Left ventricle myocardium inferior (tissue), 1 donor: Measurements from ENCODE around the gene HLTF. TPM values are rescaled to one million over a fixed set of nuclear protein-coding genes. Genes with fewer than 3 reads are reported as not detected.

Experiments used
- DNase-seq: peaks from one replicate; pipeline ENCODE4 v3.0.0-alpha.2; 2020
- H3K27ac ChIP-seq: fragments of 200-600 bp; replicated peaks from 2 replicates; pipeline ENCODE4 v1.8.0; 2021
- H3K27me3 ChIP-seq: fragments of 200-600 bp; 2 replicates; pipeline ENCODE4 v1.8.0; 2021; ENCODE audit warnings: low read depth
- H3K36me3 ChIP-seq: fragments of 200-600 bp; 2 replicates; pipeline ENCODE4 v1.8.0; 2021
- H3K4me1 ChIP-seq: fragments of 200-600 bp; 2 replicates; pipeline ENCODE4 v1.8.0; 2021
- H3K4me3 ChIP-seq: fragments of 200-600 bp; 2 replicates; pipeline ENCODE4 v1.8.0; 2021; ENCODE audit warnings: mild to moderate bottlenecking, moderate library complexity
- H3K9me3 ChIP-seq: fragments of 200-600 bp; replicated peaks from 2 replicates; pipeline ENCODE4 v1.8.0; 2021
- intact Hi-C: fragments of 100-400 bp; cut with micrococcal nuclease; formaldehyde crosslinking; loops from one replicate; pipeline ENCODE4 v1.11.0; 2022
- total RNA-seq: library from RNA; stranded (reverse); fragmentation: NEBNext Ultra II Directional; extraction: Animal tissue kit (Norgen Biotek cat#: 25700); gene quantifications from one replicate; pipeline ENCODE4 v1.2.1, GENCODE V29; 2021
- TF ChIP-seq, protein P1 (sequence below): fragments of 200-600 bp; IDR thresholded peaks from 2 replicates; pipeline ENCODE4 v1.8.0; 2021; ENCODE audit warnings: antibody characterized with exemption, mild to moderate bottlenecking, borderline replicate concordance
- donor health status: DM: no; HTN: yes; CAD: no; lungs with severe emphysema.

HLTF gene
- total RNA-seq, 1 donor from 2014 or later, result 27.4 TPM

- Histone ChIP-seq H3K27me3 (no peaks in the 10 kb centered on the region), H3K27ac (no peak overlapping the region), H3K4me1 (no peaks in the 10 kb centered on the region), H3K36me3 (no peaks in the 10 kb centered on the region), H3K4me3 (no peak overlapping the region), H3K9me3 (no peaks in the 10 kb centered on the region)
- no peak for DNase-seq
- intact Hi-C loops, result no loop called here
- TF ChIP-seq, protein P1, sequence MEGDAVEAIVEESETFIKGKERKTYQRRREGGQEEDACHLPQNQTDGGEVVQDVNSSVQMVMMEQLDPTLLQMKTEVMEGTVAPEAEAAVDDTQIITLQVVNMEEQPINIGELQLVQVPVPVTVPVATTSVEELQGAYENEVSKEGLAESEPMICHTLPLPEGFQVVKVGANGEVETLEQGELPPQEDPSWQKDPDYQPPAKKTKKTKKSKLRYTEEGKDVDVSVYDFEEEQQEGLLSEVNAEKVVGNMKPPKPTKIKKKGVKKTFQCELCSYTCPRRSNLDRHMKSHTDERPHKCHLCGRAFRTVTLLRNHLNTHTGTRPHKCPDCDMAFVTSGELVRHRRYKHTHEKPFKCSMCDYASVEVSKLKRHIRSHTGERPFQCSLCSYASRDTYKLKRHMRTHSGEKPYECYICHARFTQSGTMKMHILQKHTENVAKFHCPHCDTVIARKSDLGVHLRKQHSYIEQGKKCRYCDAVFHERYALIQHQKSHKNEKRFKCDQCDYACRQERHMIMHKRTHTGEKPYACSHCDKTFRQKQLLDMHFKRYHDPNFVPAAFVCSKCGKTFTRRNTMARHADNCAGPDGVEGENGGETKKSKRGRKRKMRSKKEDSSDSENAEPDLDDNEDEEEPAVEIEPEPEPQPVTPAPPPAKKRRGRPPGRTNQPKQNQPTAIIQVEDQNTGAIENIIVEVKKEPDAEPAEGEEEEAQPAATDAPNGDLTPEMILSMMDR, result no peak
Measured at GRCh38 chr3:149095487-149095886, 9.2 kb upstream of the HLTF start.

- no peak overlapping the region for H3K4me3 ChIP-seq
- H3K27me3 ChIP-seq, result no peaks in the 10 kb centered on the region
- H3K36me3 ChIP-seq, result no peaks in the 10 kb centered on the region
- DNase-seq, result no peak
- TF ChIP-seq, protein P1, result no peak
- no peaks in the 10 kb centered on the region for H3K9me3 ChIP-seq
- no peak overlapping the region for H3K27ac ChIP-seq
- intact Hi-C loops, result no loop called here
- no peaks in the 10 kb centered on the region for H3K4me1 ChIP-seq
Measured at GRCh38 chr3:149091983-149092382, 5.7 kb upstream of the HLTF start.

- H3K36me3 ChIP-seq, result no peaks in the 10 kb centered on the region
- intact Hi-C loops, result no loop called here
Measured at GRCh38 chr3:149090907-149091306, 4.6 kb upstream of the HLTF start.

DNA sequence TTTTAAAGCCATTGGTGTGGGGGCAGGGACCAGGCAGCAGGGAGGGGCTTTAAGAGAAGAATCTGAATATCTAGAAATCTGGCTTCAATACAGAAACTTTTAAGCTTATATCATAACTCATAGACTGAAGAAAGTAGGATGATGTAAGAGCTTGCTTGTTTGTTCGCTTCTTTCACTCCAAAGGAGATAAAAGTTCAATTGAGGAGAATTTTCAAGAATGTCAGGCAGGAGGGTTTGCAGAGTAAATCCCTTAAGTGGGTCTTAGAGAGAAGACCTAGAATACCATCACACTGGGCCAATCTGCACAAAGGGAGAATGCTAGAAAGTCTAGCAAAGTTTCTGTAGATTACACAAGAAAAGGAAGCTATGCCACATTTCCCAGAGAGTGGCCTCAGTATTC, 4.1 kb upstream of the HLTF start:
- intact Hi-C loops, result no loop called here
- H3K27ac ChIP-seq, result no peak overlapping the region
- no peak overlapping the region for H3K4me3 ChIP-seq
- H3K27me3 ChIP-seq, result no peaks in the 10 kb centered on the region
- TF ChIP-seq, protein P1, result no peak
- no peaks in the 10 kb centered on the region for H3K9me3 ChIP-seq
- H3K36me3 ChIP-seq, result no peaks in the 10 kb centered on the region
- peaks cover 11% of the 10 kb centered on the region for H3K4me1 ChIP-seq
- DNase-seq, result no peak

More at GRCh38 chr3:149090907-149091306, 4.6 kb upstream of the HLTF start:
- no peak overlapping the region for H3K27ac ChIP-seq
- no peaks in the 10 kb centered on the region for H3K27me3 ChIP-seq
- TF ChIP-seq, protein P1, result no peak
- no peaks in the 10 kb centered on the region for H3K9me3 ChIP-seq
- peaks cover 7% of the 10 kb centered on the region for H3K4me1 ChIP-seq
- DNase-seq, result no peak
- H3K4me3 ChIP-seq, result no peak overlapping the region

DNA sequence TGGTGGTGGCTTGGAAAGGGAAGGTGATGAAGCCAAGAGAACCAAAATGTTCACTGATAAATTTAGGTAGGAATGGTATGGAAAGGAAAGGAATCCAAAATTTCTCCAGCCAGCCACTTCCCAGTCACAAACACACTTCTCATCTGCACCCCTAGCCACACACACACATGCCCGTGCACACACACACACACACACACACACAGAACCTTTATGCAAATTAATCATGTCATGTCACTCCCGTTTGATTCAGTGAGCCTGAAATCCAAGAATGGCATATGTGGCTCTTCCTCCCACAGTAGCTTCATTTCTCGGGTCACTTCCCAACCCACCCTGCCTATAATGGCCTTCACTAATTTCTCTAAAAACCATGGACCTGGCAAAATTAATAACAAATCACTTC, 3.1 kb upstream of the HLTF start:
- intact Hi-C loops, result no loop called here
- Histone ChIP-seq H3K27me3 (no peaks in the 10 kb centered on the region), H3K4me3 (no peak overlapping the region), H3K9me3 (no peaks in the 10 kb centered on the region), H3K4me1 (peaks cover 22% of the 10 kb centered on the region), H3K36me3 (peaks cover 3% of the 10 kb centered on the region), H3K27ac (no peak overlapping the region)
- no peak for DNase-seq
- TF ChIP-seq, protein P1, result no peak

GRCh38 chr3:149087208-149087607, 875 bp upstream of the HLTF start:
- TF ChIP-seq, protein P1, result no peak
- peaks cover 16% of the 10 kb centered on the region for H3K36me3 ChIP-seq
- H3K4me1 ChIP-seq, result peaks cover 24% of the 10 kb centered on the region
- intact Hi-C loops, result no loop called here
- no peak overlapping the region for H3K27ac ChIP-seq
- no peak for DNase-seq
- no peaks in the 10 kb centered on the region for H3K9me3 ChIP-seq
- H3K4me3 ChIP-seq, result no peak overlapping the region
- no peaks in the 10 kb centered on the region for H3K27me3 ChIP-seq
